ENCODE data around the gene VEPH1. TPM values are rescaled to one million over a fixed set of nuclear protein-coding genes. Genes with fewer than 3 reads are reported as not detected.

VEPH1 gene
- total RNA-seq, 1 experiment from 2014 or later: 0.51 TPM

DNA sequence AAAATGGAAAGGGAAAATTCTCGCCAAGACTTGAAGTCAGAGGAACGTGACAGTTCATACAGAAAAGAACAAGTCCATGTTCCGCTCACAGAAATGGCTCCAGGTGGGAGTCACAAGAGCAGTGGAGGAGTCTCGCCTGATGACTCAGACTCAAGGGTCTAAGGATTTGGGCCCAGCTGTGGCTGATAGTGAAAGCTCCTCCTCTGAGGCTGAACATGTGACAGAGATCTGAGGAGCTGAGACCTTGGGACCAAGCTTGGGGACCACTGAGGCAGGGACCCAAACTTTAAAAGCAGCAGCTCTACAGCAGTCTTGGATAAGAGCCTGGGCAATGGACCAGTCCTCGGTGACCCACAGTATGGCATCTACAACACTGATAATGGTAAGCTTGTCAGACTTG is 9.3 kb upstream of the VEPH1 start:
- POLR2A ChIA-PET: interaction anchor here (0.5 to 0.6 kb wide), 2 partner anchors 597 to 1093 kb away, joined by 6 to 8 read pairs; partner anchors contain the start of gene RSRC1
- TF ChIP-seq REST (IDR thresholded peaks at IDR 0.05; ENCODE audit: insufficient read depth in 1 of 2, low read depth in 2 of 2, low read length in 1 of 2) (no peak), SIN3A (IDR thresholded peaks at IDR 0.05; ENCODE audit: borderline replicate concordance, insufficient read depth, low read depth, low read length) (no peak), POLR2AphosphoS5 (IDR thresholded peaks at IDR 0.05; ENCODE audit: low read depth, low read length) (no peak), TCF7L2 (IDR thresholded peaks at IDR 0.05; ENCODE audit: low read depth, low read length) (no peak), CTCF (IDR thresholded peaks at IDR 0.05) (no peak)
- CTCF ChIA-PET: no interaction called here
- H3K36me3 ChIP-seq (ENCODE audit: control insufficient read depth, insufficient read depth, low read length): no peaks in the 10 kb centered on the region
- H3K4me3 ChIP-seq (ENCODE audit: low read depth in 2 of 2, low read length in 2 of 2): no peak overlapping the region
- BruUV-seq (replicated peaks): no TSS peak
- no peak overlapping the region for H3K27ac ChIP-seq (ENCODE audit: low read length)
- 0 out of 2 replicates have a peak, but pooled peaks cover 3% of the 10 kb centered on the region for H3K27me3 ChIP-seq (ENCODE audit: control insufficient read depth, insufficient read depth, low read length)
- ATAC-seq (no peak), DNase-seq (ENCODE audit: low read depth, low spot score) (no peak)
- H3K9me3 ChIP-seq (ENCODE audit: control insufficient read depth, insufficient read depth, low read depth, low read length): no peaks in the 10 kb centered on the region
- intact Hi-C loops (cut with micrococcal nuclease; ENCODE audit: unreplicated experiment): no loop called here
- in situ Hi-C loops (cut with HindIII; ENCODE audit: low pct_unique_long_range_greater_than_20kb, low sequenced_read_pairs): no loop called here
- no peaks in the 10 kb centered on the region for H3K4me1 ChIP-seq (ENCODE audit: control insufficient read depth, insufficient read depth, low read length)

DNA sequence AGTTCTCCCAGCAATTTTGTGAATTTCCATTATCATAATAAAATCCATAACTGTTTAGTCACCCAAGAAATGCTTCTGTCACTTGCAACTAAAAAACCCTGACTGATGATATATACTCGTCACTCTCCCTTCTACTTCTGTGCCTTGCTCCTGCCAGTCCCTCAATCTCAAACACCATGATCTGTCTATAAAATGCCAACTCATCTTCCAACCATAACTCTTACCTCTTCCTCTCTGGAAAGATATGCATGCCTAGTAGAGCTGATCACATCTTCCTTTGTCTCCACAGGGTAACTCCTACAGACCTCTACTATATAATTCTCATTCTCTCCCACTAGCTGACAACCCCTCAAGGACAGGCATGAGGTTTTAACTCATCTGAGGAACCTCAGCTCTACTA is 5.2 kb upstream of the VEPH1 start:
- in situ Hi-C loops (cut with HindIII; ENCODE audit: low pct_unique_long_range_greater_than_20kb, low sequenced_read_pairs): no loop called here
- Histone ChIP-seq H3K4me3 (ENCODE audit: low read depth in 2 of 2, low read length in 2 of 2) (no peak overlapping the region), H3K27ac (ENCODE audit: low read length) (no peak overlapping the region), H3K9me3 (ENCODE audit: control insufficient read depth, insufficient read depth, low read depth, low read length) (no peaks in the 10 kb centered on the region), H3K4me1 (ENCODE audit: control insufficient read depth, insufficient read depth, low read length) (no peaks in the 10 kb centered on the region), H3K27me3 (ENCODE audit: control insufficient read depth, insufficient read depth, low read length) (0 out of 2 replicates have a peak, but pooled peaks cover 3% of the 10 kb centered on the region), H3K36me3 (ENCODE audit: control insufficient read depth, insufficient read depth, low read length) (no peaks in the 10 kb centered on the region)
- no peak for DNase-seq (ENCODE audit: low read depth, low spot score)
- POLR2A ChIA-PET: no interaction called here
- no peak for TF ChIP-seq TCF7L2 (IDR thresholded peaks at IDR 0.05; ENCODE audit: low read depth, low read length)
- TF ChIP-seq SIN3A (IDR thresholded peaks at IDR 0.05; ENCODE audit: borderline replicate concordance, insufficient read depth, low read depth, low read length): no peak
- TF ChIP-seq REST (IDR thresholded peaks at IDR 0.05; ENCODE audit: insufficient read depth in 1 of 2, low read depth in 2 of 2, low read length in 1 of 2): no peak
- TF ChIP-seq CTCF (IDR thresholded peaks at IDR 0.05): no peak
- TF ChIP-seq POLR2AphosphoS5 (IDR thresholded peaks at IDR 0.05; ENCODE audit: low read depth, low read length): no peak
- CTCF ChIA-PET: no interaction called here
- BruUV-seq (replicated peaks): no TSS peak
- no peak for ATAC-seq
- intact Hi-C loops (cut with micrococcal nuclease; ENCODE audit: unreplicated experiment): no loop called here
